HL-60 (cell line): ENCODE measurements around the gene FGG.

ENCODE experiments used
- DNase-seq, 2 experiments: peaks; one replicate each; pipeline ENCODE4 v3.0.0-alpha.2; 2010 to 2020; ENCODE audit warnings: low read depth in 1 of 2, low spot score in 1 of 2
- H3K27ac ChIP-seq: fragments of 250-450 bp; sonication (Bioruptor Pico); replicated peaks from 2 replicates; pipeline ENCODE4 v1.5.1; 2020; ENCODE audit warnings: mild to moderate bottlenecking, moderate library complexity
- H3K27me3 ChIP-seq: fragments of 250-450 bp; sonication (Bioruptor Pico); 2 replicates; pipeline ENCODE4 v1.5.1; 2021; ENCODE audit warnings: mild to moderate bottlenecking, moderate library complexity; ENCODE audit not compliant: insufficient read depth, poor library complexity, severe bottlenecking
- H3K4me3 ChIP-seq: replicated peaks from 2 replicates; pipeline ENCODE4 v1.5.1; 2011; ENCODE audit warnings: mild to moderate bottlenecking, control low read depth, low read length; ENCODE audit not compliant: insufficient read depth
- GABPA ChIP-seq: IDR thresholded peaks from 2 replicates; pipeline ENCODE4 v1.6.1; 2012; ENCODE audit warnings: low read depth
- POLR2AphosphoS5 ChIP-seq: IDR thresholded peaks from 2 replicates; pipeline ENCODE4 v1.6.1; 2012; ENCODE audit warnings: low read depth
- SPI1 ChIP-seq: IDR thresholded peaks from 2 replicates; pipeline ENCODE4 v1.6.1; 2012; ENCODE audit warnings: low read depth, mild to moderate bottlenecking, borderline replicate concordance
- long read RNA-seq: library from polyadenylated mRNA; unstranded; transcript quantifications from one replicate; pipeline ENCODE4 v2.0.0, GENCODE V29; 2020
- TF ChIP-seq, protein P1 (sequence below): IDR thresholded peaks from one replicate; pipeline ENCODE4 v1.5.1; 2011; ENCODE audit warnings: low read length, control low read depth, inconsistent platforms; ENCODE audit not compliant: insufficient read depth
- TF ChIP-seq, protein P2 (sequence below): IDR thresholded peaks from 2 replicates; pipeline ENCODE4 v1.6.1; 2012; ENCODE audit warnings: low read depth; ENCODE audit not compliant: insufficient replicate concordance

FGG gene
- long read RNA-seq, result 0 reads

DNA sequence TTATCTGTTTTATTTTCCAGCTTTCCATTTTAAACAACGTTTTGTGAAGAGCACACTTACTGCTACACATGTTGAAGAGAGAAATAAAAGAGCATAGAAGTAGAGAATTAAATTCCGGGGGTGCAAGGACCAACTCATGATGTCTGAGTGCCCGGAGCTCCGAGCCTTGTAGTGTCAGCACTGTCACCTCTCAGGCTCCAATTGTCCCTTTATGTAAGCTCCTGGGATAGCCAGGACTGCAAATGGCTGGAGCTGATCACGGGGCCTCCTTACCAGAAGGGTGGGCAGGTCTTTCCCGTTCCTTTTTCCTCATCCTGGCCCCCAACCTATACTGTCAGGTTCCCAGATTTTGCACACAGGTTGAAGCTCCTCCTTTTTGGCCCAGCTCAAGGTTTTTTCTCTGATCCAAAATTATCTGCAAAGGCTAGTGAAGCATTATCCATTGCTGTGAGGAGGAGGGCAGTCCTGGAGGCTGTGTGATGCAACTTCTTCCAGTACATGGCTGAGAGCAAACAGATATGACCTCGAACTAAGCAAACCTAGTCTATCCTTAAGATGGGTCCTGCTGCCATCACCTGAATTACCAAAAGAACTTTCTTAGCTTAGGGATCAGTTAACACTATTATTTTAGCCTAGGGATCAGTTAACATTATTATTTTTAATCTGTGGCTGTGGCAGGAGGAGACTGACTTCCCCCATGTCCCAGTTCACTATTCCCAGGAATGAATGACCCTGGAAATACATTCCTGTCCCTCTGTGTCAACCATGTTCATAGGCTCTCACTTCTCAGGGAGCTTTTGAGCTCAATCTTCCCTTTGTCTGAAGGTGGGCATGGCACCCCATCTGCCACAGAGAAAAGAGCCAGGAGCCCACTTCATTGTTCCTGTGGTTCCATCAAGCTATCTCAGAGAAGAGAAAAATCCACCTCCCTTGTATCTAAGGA lies at the start of gene FGG:
Gene FGG (minus strand): TSS at position 185 of the 943 bp plus-strand sequence. CDS start 47 bp downstream, at position 138.
- no peak for DNase-seq
- TF ChIP-seq GABPA (no peak), POLR2AphosphoS5 (no peak), SPI1 (no peak)
- TF ChIP-seq, protein P1, sequence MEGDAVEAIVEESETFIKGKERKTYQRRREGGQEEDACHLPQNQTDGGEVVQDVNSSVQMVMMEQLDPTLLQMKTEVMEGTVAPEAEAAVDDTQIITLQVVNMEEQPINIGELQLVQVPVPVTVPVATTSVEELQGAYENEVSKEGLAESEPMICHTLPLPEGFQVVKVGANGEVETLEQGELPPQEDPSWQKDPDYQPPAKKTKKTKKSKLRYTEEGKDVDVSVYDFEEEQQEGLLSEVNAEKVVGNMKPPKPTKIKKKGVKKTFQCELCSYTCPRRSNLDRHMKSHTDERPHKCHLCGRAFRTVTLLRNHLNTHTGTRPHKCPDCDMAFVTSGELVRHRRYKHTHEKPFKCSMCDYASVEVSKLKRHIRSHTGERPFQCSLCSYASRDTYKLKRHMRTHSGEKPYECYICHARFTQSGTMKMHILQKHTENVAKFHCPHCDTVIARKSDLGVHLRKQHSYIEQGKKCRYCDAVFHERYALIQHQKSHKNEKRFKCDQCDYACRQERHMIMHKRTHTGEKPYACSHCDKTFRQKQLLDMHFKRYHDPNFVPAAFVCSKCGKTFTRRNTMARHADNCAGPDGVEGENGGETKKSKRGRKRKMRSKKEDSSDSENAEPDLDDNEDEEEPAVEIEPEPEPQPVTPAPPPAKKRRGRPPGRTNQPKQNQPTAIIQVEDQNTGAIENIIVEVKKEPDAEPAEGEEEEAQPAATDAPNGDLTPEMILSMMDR, result no peak
- TF ChIP-seq, protein P2, sequence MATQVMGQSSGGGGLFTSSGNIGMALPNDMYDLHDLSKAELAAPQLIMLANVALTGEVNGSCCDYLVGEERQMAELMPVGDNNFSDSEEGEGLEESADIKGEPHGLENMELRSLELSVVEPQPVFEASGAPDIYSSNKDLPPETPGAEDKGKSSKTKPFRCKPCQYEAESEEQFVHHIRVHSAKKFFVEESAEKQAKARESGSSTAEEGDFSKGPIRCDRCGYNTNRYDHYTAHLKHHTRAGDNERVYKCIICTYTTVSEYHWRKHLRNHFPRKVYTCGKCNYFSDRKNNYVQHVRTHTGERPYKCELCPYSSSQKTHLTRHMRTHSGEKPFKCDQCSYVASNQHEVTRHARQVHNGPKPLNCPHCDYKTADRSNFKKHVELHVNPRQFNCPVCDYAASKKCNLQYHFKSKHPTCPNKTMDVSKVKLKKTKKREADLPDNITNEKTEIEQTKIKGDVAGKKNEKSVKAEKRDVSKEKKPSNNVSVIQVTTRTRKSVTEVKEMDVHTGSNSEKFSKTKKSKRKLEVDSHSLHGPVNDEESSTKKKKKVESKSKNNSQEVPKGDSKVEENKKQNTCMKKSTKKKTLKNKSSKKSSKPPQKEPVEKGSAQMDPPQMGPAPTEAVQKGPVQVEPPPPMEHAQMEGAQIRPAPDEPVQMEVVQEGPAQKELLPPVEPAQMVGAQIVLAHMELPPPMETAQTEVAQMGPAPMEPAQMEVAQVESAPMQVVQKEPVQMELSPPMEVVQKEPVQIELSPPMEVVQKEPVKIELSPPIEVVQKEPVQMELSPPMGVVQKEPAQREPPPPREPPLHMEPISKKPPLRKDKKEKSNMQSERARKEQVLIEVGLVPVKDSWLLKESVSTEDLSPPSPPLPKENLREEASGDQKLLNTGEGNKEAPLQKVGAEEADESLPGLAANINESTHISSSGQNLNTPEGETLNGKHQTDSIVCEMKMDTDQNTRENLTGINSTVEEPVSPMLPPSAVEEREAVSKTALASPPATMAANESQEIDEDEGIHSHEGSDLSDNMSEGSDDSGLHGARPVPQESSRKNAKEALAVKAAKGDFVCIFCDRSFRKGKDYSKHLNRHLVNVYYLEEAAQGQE, result no peak
- peaks cover 4% of the 10 kb centered on the region for H3K27me3 ChIP-seq
- H3K4me3 ChIP-seq, result no peak within 1 kb of the TSS
- no peak within 1 kb of the TSS for H3K27ac ChIP-seq

DNA sequence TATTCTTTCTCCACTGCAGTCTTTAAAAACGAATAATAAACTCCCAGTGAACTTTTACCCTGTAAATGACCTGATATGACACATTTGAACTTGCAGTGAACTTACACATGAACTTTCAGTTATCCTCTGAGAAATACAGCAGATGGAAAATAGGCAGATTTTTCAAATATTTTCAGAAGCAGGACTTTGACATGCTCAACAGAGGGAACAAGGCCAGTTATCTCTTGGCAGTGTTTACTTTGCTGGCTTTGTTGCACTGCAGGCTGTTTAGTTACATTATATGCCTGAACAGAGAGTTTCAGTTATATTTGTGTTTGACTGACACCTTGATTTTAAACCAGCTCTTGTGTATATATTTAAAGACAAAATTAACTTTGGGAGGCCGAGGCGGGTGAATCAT lies 47.6 kb upstream of the FGG start:
- TF ChIP-seq, protein P2, result no peak
- TF ChIP-seq GABPA (no peak), SPI1 (no peak), POLR2AphosphoS5 (no peak)
- TF ChIP-seq, protein P1, result no peak
- no peak overlapping the region for H3K27ac ChIP-seq

DNA sequence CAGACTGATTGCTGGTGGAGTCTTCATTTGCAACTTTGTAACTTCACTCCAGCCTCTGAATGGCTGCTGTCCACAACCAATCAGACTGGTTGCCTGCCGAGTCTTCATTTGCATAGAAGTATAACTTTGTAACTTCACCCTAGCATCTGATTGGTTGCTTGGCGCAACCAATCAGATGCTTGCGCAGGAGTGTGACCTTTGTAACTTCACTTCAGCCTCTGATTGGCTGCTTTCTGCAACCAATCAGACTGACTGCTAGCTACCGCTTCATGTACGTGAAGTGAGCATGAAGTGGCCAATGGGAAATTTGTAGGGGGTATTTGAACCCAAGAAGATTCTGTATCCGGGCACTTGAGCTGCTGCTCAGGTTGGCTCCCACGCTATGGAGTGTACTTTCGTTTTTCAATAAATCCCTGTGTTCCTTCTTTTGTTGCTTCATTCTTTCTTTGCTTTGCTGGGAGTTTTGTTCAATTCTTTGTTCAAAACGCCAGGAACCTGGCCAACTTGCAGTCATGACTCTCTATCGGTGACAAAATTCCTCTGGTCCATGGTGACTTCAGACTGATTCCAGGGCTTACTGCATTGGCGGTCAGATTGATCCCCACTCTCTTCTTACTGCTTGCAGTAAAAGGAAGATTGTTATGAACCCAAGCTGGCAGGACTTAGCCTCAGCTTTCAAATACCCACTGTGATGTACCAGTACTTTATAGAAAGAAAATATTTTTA lies 46.4 kb upstream of the FGG start:
- Histone ChIP-seq H3K27me3 (no peaks in the 10 kb centered on the region), H3K4me3 (no peak overlapping the region), H3K27ac (no peak overlapping the region)
- TF ChIP-seq POLR2AphosphoS5, result no peak
- TF ChIP-seq SPI1, result no peak
- TF ChIP-seq, protein P2, result no peak
- TF ChIP-seq, protein P1, result no peak
- no peak for TF ChIP-seq GABPA
- DNase-seq, result no peak

More for the DNA sequence above, 47.6 kb upstream of the FGG start:
- DNase-seq, result no peak
- Histone ChIP-seq H3K27me3 (no peaks in the 10 kb centered on the region), H3K4me3 (no peak overlapping the region)
